Liver (tissue), 9 donors: ENCODE measurements around the gene ST14. TPM values are rescaled to one million over a fixed set of nuclear protein-coding genes. Genes with fewer than 3 reads are reported as not detected.
"Not testable (repeated sequence)": the region's sequence is repeated elsewhere in the genome, so short reads cannot be mapped to it uniquely, and the experiment has no call there.

Experiments
- DNase-seq: peaks from one replicate; pipeline ENCODE4 v3.0.0-alpha.2; 2017; ENCODE audit warnings: low spot score
- H3K27ac ChIP-seq, 2 donors: one replicate each; pipeline ENCODE4 v1.7.0; 2013; ENCODE audit warnings: inconsistent platforms in 2 of 2, low read length in 2 of 2, control low read depth in 1 of 2, low read depth in 1 of 2, mild to moderate bottlenecking in 1 of 2
- H3K27me3 ChIP-seq, 4 donors: one replicate each; pipeline versions ENCODE4 v1.6.1 to v1.7.0; 2013; ENCODE audit warnings: low read length in 3 of 4, inconsistent platforms in 1 of 4, mild to moderate bottlenecking in 1 of 4, moderate library complexity in 1 of 4; ENCODE audit not compliant: control insufficient read depth in 4 of 4, insufficient read depth in 4 of 4
- H3K36me3 ChIP-seq, 4 donors: one replicate each; pipeline versions ENCODE4 v1.6.1 to v1.7.0; 2013; ENCODE audit warnings: low read length in 3 of 4, mild to moderate bottlenecking in 3 of 4, low read depth in 1 of 4, moderate library complexity in 1 of 4; ENCODE audit not compliant: control insufficient read depth in 4 of 4, insufficient read depth in 3 of 4
- H3K4me1 ChIP-seq, 4 donors: one replicate each; pipeline versions ENCODE4 v1.6.1 to v1.7.0; 2013; ENCODE audit warnings: low read length in 3 of 4, mild to moderate bottlenecking in 3 of 4, moderate library complexity in 1 of 4; ENCODE audit not compliant: control insufficient read depth in 4 of 4, insufficient read depth in 4 of 4
- H3K4me3 ChIP-seq, 3 donors: one replicate each; pipeline versions ENCODE4 v1.6.1 to v1.7.0; 2013; ENCODE audit warnings: low read length in 3 of 3, control low read depth in 1 of 3, low read depth in 1 of 3, mild to moderate bottlenecking in 1 of 3
- H3K9ac ChIP-seq, 2 donors: one replicate each; pipeline ENCODE4 v1.7.0; 2013; ENCODE audit warnings: low read length in 2 of 2, mild to moderate bottlenecking in 2 of 2, moderate library complexity in 2 of 2, control low read depth in 1 of 2, low read depth in 1 of 2
- H3K9me3 ChIP-seq, 4 donors: one replicate each; pipeline versions ENCODE4 v1.6.1 to v1.7.0; 2013; ENCODE audit warnings: low read length in 3 of 4; ENCODE audit not compliant: control insufficient read depth in 4 of 4
- EGR1 ChIP-seq, 2 donors: IDR thresholded peaks; 2 replicates each; pipeline ENCODE4 v1.6.1; 2016 to 2018; ENCODE audit warnings: antibody characterized with exemption in 2 of 2, low read depth in 2 of 2
- FOXA1 ChIP-seq: IDR thresholded peaks from 2 replicates; pipeline ENCODE4 v1.6.1; 2016; ENCODE audit warnings: antibody characterized with exemption
- FOXA2 ChIP-seq: IDR thresholded peaks from 2 replicates; pipeline ENCODE4 v1.6.1; 2016; ENCODE audit warnings: antibody characterized with exemption
- GABPA ChIP-seq, 2 donors: IDR thresholded peaks in 1 of 2; conservative IDR thresholded peaks in 1 of 2; 2 replicates each; pipeline ENCODE4 v1.6.1; 2016; ENCODE audit warnings: antibody characterized with exemption in 2 of 2, mild to moderate bottlenecking in 1 of 2, moderate library complexity in 1 of 2
- HNF4A ChIP-seq, 2 donors: conservative IDR thresholded peaks; 2 replicates each; pipeline ENCODE4 v1.6.1; 2016; ENCODE audit warnings: antibody characterized with exemption in 2 of 2, mild to moderate bottlenecking in 2 of 2
- NR2F2 ChIP-seq: IDR thresholded peaks from 2 replicates; pipeline ENCODE4 v1.6.1; 2016; ENCODE audit warnings: antibody characterized with exemption
- REST ChIP-seq: IDR thresholded peaks from 2 replicates; pipeline ENCODE4 v1.6.1; 2016; ENCODE audit warnings: antibody characterized with exemption, mild to moderate bottlenecking
- RXRA ChIP-seq, 2 donors: IDR thresholded peaks; 2 replicates each; pipeline ENCODE4 v1.6.1; 2017 to 2018; ENCODE audit warnings: antibody characterized with exemption in 2 of 2, mild to moderate bottlenecking in 1 of 2
- SP1 ChIP-seq: IDR thresholded peaks from 2 replicates; pipeline ENCODE4 v1.6.1; 2018; ENCODE audit warnings: antibody characterized with exemption, mild to moderate bottlenecking
- TAF1 ChIP-seq: conservative IDR thresholded peaks from 2 replicates; pipeline ENCODE4 v1.6.1; 2016; ENCODE audit warnings: antibody characterized with exemption, mild to moderate bottlenecking
- WGBS: extraction: QIAGEN DNeasy Blood & Tissue Kit; methylation state at CpG from one replicate; pipeline ENCODE4 v1.1.7; 2013; 5-methylcytosine and 5-hydroxymethylcytosine counted together
- polyA plus RNA-seq, 2 donors: library from polyadenylated mRNA; stranded (reverse) in 1 of 2; unstranded in 1 of 2; fragments of 200-250 nt in 1 of 2; fragments of >200 nt in 1 of 2; fragmentation: Nextera tagmentation in 1 of 2; extraction: Ambion mirVana in 1 of 2; gene quantifications; one replicate each; pipeline versions ENCODE4 v1.2.1 to v1.2.3, GENCODE V29; 2013 to 2015
- total RNA-seq, 2 donors: library from RNA; depleted of rRNA; stranded (reverse); fragments of >200 nt; gene quantifications; one replicate each; pipeline ENCODE4 v1.2.3, GENCODE V29; 2014
- TF ChIP-seq, protein P1 (sequence below): IDR thresholded peaks from 2 replicates; pipeline ENCODE4 v1.6.1; 2016; ENCODE audit warnings: antibody characterized with exemption
- TF ChIP-seq, protein P2 (sequence below): IDR thresholded peaks from 2 replicates; pipeline ENCODE4 v1.6.1; 2016; ENCODE audit warnings: antibody characterized with exemption
- donor health status: healthy.
- donor health status: healthy.
- donor health status: healthy.
- donor health status: healthy.
- donor health status: healthy.

The ST14 gene
- total and polyA plus RNA-seq, 4 donors, result 2.8 to 5.9 (median 4.5) TPM

DNA sequence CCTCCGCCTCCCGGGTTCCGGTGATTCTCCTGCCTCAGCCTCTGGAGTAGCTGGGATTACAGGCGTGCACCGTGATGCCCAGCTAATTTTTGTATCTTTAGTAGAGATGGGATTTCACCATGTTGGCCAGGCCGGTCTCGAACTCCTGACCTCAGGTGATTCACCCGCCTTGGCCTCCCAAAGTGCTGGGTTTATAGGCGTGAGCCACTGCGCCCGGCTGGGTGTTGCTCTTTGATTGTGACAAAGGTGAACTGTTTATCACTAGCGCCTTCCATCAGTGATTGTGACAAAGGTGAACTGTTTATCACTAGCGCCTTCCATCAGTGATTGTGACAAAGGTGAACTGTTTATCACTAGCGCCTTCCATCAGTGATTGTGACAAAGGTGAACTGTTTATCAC lies 34.0 kb downstream of the ST14 start:
- not testable (repeated sequence) for H3K27me3 ChIP-seq, H3K9me3 ChIP-seq, H3K4me3 ChIP-seq, H3K9ac ChIP-seq, DNase-seq, H3K36me3 ChIP-seq, H3K27ac ChIP-seq
- 89% methylated on average over 14 of the region's 14 CpGs for WGBS
- peak in 1 of 2 donors; percentile 9 for TF ChIP-seq RXRA (IDR thresholded peaks at IDR 0.05)
- H3K4me1 ChIP-seq, result peaks cover 0 to 15% (median 7%) of the 10 kb centered on the region in 4 donors

DNA sequence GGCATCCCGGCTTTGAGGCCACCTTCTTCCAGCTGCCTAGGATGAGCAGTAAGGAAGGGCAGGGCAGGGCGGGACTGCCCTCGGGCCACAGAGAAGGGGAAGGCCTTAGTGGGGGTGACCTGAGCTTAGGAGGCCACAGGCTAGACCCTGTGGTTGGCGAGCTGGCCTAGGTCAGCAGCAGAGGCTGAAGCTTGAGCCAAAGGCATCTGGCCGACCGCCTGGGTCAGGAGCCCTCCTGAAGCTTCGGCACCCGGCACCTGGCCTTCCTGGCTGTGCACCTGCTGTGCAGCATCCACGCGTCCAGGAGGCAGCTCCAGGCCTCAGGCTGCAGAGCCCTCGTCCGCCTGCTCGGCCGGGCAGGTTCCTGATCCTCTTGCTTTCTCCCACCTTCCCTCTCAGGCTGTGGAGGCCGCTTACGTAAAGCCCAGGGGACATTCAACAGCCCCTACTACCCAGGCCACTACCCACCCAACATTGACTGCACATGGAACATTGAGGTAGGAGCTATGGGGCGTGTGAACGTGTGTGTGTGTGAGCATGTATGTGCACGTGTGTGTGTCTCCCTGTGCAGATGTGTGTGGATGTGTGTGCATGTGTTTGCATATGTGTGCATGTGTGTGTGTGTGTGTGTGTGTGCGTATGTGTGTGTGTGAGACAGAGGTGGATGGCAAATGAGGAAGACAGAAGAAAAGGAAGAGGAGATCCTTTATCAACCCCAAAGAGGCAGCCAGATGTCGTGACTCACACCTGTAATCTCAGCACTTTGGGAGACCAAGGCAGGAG lies 34.9 kb downstream of the ST14 start:
- TF ChIP-seq HNF4A (conservative IDR thresholded peaks at IDR 0.05) (no peak), NR2F2 (no peak), FOXA2 (no peak), FOXA1 (no peak), TAF1 (no peak), GABPA (IDR thresholded peaks at IDR 0.05 in 1 of 2, conservative IDR thresholded peaks at IDR 0.05 in 1 of 2) (no peak), REST (no peak), RXRA (IDR thresholded peaks at IDR 0.05) (no peak), SP1 (no peak)
- TF ChIP-seq, protein P1, sequence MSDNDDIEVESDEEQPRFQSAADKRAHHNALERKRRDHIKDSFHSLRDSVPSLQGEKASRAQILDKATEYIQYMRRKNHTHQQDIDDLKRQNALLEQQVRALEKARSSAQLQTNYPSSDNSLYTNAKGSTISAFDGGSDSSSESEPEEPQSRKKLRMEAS, result no peak
- H3K9ac ChIP-seq, result no peak overlapping the region
- no peak overlapping the region for H3K4me3 ChIP-seq
- H3K4me1 ChIP-seq, result peaks cover 0 to 11% (median 7%) of the 10 kb centered on the region in 4 donors
- no peak overlapping the region for H3K27ac ChIP-seq
- 94% methylated on average over 21 of the region's 21 CpGs for WGBS
- H3K9me3 ChIP-seq, result no peaks in the 10 kb centered on the region
- H3K27me3 ChIP-seq, result no peaks in the 10 kb centered on the region
- DNase-seq, result no peak
- no peaks in the 10 kb centered on the region for H3K36me3 ChIP-seq

DNA sequence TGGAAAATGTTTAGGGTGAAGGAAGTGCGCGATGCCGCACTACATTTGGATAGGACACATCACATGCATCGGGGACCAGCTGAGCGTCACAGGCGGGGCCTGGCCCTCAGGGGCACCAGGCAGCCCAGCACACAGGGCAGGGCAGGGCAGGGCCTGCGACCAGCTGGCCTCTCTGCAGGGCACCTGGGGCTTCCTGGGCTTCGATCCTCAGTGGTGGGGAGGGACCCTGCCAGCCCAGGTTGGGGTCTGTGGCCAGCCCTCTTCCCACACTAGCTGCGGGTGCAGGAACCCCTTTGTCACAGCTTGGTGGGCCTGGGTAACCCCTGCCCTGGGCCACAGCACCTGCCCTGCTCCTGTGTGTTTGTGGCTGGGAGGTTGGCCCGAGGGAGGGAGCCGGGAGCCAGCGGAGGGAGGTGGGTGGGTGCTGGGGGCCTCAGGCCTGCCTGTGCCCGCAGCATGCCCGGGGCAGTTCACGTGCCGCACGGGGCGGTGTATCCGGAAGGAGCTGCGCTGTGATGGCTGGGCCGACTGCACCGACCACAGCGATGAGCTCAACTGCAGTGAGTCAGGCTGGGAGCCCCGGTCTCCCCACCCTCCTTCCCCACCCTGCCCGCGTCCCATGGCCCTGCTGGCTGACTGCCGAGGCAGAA lies 37.9 kb downstream of the ST14 start:
- H3K27me3 ChIP-seq, result no peaks in the 10 kb centered on the region
- WGBS, result 96% methylated on average over 27 of the region's 27 CpGs
- DNase-seq, result no peak
- H3K4me1 ChIP-seq, result peaks cover 0 to 7% (median 7%) of the 10 kb centered on the region in 4 donors
- no peaks in the 10 kb centered on the region for H3K36me3 ChIP-seq
- H3K9ac ChIP-seq, result no peak overlapping the region
- no peak overlapping the region for H3K27ac ChIP-seq
- H3K9me3 ChIP-seq, result no peaks in the 10 kb centered on the region
- no peak for TF ChIP-seq SP1
- no peak for TF ChIP-seq FOXA2
- TF ChIP-seq EGR1 (IDR thresholded peaks at IDR 0.05; ENCODE audit: low read depth in 2 of 2), result no peak
- TF ChIP-seq, protein P2, sequence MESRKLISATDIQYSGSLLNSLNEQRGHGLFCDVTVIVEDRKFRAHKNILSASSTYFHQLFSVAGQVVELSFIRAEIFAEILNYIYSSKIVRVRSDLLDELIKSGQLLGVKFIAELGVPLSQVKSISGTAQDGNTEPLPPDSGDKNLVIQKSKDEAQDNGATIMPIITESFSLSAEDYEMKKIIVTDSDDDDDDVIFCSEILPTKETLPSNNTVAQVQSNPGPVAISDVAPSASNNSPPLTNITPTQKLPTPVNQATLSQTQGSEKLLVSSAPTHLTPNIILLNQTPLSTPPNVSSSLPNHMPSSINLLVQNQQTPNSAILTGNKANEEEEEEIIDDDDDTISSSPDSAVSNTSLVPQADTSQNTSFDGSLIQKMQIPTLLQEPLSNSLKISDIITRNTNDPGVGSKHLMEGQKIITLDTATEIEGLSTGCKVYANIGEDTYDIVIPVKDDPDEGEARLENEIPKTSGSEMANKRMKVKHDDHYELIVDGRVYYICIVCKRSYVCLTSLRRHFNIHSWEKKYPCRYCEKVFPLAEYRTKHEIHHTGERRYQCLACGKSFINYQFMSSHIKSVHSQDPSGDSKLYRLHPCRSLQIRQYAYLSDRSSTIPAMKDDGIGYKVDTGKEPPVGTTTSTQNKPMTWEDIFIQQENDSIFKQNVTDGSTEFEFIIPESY, result no peak
- TF ChIP-seq HNF4A (conservative IDR thresholded peaks at IDR 0.05), result no peak
- TF ChIP-seq FOXA1, result no peak
- TF ChIP-seq GABPA (IDR thresholded peaks at IDR 0.05 in 1 of 2, conservative IDR thresholded peaks at IDR 0.05 in 1 of 2), result no peak
- H3K4me3 ChIP-seq, result no peak overlapping the region
